NCI-H2196 (cell line): ENCODE data around the gene RBMS1.

ENCODE experiments used
- DNase-seq: peaks from one replicate; lab custom pipeline; 2025; ENCODE audit not compliant: unreplicated experiment; lab: John Stamatoyannopoulos, UW

RBMS1 gene

GRCh38 chr2:160287476-160287875 is 206.1 kb downstream of the RBMS1 start:
- no peak for DNase-seq

GRCh38 chr2:160286551-160286950 is 207.1 kb downstream of the RBMS1 start:
- no peak for DNase-seq

GRCh38 chr2:160283675-160284074 is 209.9 kb downstream of the RBMS1 start:
- DNase-seq: no peak

GRCh38 chr2:160282063-160282580 is 211.5 kb downstream of the RBMS1 start:
- no peak for DNase-seq

GRCh38 chr2:160281213-160281612 is 212.4 kb downstream of the RBMS1 start:
- DNase-seq: no peak

GRCh38 chr2:160279813-160280465 is 213.7 kb downstream of the RBMS1 start:
- DNase-seq: no peak

- no peak for DNase-seq
These were observed 214.8 kb downstream of the RBMS1 start for GRCh38 chr2:160278879-160279177.

GRCh38 chr2:160278101-160278878 is 215.3 kb downstream of the RBMS1 start:
- DNase-seq: no peak

- no peak for DNase-seq
These were observed 216.5 kb downstream of the RBMS1 start for GRCh38 chr2:160277151-160277550.

GRCh38 chr2:160275656-160276055 is 218.0 kb downstream of the RBMS1 start:
- DNase-seq: no peak

GRCh38 chr2:160271171-160272086 is 222.2 kb downstream of the RBMS1 start:
- DNase-seq: no peak

GRCh38 chr2:160270571-160271113 is 223.0 kb downstream of the RBMS1 start:
- DNase-seq: no peak

GRCh38 chr2:160269803-160270570 is 223.6 kb downstream of the RBMS1 start:
- DNase-seq: peak; percentile 67

- DNase-seq: no peak
These were observed 224.2 kb downstream of the RBMS1 start for GRCh38 chr2:160269365-160269764.

GRCh38 chr2:160268151-160268781 is 225.3 kb downstream of the RBMS1 start:
- no peak for DNase-seq

- no peak for DNase-seq
These were observed 225.9 kb downstream of the RBMS1 start for GRCh38 chr2:160267692-160268091.

- DNase-seq: no peak
These were observed 226.6 kb downstream of the RBMS1 start for GRCh38 chr2:160267022-160267421.

- DNase-seq: no peak
These were observed 227.5 kb downstream of the RBMS1 start for GRCh38 chr2:160266037-160266551.

GRCh38 chr2:160264308-160264707 is 229.3 kb downstream of the RBMS1 start:
- no peak for DNase-seq

GRCh38 chr2:160261732-160262131 is 231.9 kb downstream of the RBMS1 start:
- no peak for DNase-seq
